NCI-H1417 (cell line): ENCODE results near the gene CLN6.
"Not testable (repeated sequence)": the region's sequence is repeated elsewhere in the genome, so short reads cannot be mapped to it uniquely, and the experiment has no call there.

Source experiments
- DNase-seq, 3 experiments: peaks; one replicate each; lab custom pipeline; 2025; lab: John Stamatoyannopoulos, UW

The CLN6 gene

DNA sequence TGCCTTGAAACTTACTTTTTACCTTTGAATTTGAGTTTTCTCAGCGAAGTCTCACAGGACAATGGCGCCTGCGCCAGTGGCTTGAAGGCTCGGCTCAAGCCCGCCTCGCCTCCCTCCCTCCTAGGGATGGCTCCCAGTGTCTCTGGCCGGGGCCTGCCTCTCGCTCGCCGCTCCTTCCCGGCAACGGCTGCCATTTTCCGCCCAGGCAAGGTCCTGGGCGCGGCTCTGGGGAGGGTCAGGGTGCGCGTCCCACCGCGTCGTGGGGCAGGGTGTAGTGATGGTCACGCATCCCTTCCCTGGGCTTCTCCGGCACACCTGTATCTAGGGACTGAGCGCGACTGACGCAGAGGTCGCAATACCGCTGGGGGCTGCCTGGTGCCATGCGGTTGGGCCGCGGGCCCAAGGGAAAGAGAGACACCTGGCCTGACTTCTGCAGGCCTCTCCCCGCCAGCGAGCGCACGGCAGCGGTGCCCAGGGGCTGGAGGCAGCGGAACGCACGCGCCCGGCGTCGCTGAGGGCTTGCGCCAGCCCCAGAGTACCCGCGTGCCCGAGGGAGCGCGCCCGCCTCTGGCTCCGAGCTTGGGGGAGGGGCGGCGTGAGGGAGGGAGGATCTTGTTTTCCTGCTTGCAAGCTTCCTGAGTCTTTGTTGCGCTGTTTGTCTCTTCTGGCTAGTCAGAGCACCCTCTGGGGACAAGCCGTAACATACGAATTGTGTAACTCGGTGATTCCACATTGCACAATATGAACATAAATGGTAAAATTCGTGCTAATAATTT lies 27.3 kb upstream of the CLN6 start:
- DNase-seq = peak; percentile 85 to 98 (median 96)

DNA sequence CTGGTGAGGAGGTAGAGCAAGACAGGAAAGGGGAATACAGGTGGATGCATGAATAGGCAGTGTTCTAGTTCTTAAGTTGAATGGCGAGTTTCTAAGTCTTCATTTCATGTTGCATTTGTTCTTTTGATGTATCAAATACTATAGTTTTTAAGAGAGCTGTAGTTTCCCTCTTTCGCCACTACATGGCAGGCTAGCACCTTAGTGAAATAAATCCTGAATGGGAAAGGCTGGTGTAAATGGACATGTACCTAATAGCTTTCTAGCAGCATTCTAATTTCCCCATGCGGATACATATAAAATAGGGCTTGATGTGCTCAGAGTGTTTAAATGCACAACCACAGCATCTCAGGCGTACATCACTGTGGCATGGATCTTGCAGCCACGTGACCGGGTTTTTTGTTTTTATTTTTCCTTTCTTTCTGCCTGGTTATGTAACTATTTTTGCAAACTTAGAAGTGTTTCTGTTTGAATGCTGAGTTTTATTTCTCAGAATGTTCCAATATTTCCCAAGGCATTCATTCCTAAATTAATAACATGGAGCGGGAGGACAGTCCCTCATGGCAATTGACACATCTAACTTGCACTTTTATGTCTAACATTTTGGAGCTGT lies 23.5 kb upstream of the CLN6 start:
- peak; percentile 68 to 90 (median 75) for DNase-seq

DNA sequence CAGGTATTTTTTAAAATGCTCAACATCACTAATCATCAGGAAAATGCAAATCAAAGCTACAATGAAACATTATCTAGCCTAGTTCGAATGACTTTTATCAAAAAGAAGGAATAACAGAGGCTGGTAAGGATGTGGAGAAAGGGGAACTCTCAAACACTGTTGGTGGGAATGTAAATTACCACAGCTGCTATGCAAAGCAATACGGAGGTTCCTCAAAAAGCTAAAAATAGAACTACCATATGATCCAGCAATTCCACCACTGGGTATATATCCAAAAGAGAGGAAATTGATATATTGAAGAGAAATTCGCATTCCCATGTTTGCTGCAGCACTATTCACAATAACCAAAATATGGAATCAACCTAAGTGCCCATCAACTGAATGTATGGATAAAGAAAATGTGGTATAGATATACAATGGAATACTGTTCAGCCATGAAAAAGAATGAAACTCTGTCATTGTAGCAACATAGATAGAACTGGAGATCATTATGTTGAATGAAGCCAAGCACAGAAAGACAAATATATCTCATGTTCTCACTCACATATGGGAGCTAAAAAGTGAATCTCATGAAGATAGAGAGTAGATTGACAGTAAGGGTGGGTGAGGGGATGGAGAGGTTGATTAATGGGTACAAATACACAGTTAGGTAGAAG lies 19.7 kb upstream of the CLN6 start:
- DNase-seq = no peak

DNA sequence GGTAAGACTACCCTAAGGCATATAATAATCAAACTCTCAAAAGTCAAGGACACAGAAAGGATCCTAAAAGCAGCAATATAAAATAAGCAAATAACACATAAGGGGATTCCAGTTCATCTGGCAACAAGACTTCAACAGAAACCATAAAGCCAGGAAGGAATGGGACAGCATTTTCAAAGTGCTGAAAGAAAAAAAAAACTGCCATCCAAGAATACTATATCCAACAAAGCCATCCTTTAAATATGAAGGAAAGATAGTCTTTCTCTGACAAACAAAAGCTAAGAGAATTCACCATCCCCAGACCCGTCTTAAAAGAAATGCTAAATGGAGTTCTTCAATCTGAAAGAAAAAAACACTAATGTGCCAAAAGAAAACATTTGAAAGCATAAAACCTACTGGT lies 14.7 kb upstream of the CLN6 start:
- DNase-seq = no peak

DNA sequence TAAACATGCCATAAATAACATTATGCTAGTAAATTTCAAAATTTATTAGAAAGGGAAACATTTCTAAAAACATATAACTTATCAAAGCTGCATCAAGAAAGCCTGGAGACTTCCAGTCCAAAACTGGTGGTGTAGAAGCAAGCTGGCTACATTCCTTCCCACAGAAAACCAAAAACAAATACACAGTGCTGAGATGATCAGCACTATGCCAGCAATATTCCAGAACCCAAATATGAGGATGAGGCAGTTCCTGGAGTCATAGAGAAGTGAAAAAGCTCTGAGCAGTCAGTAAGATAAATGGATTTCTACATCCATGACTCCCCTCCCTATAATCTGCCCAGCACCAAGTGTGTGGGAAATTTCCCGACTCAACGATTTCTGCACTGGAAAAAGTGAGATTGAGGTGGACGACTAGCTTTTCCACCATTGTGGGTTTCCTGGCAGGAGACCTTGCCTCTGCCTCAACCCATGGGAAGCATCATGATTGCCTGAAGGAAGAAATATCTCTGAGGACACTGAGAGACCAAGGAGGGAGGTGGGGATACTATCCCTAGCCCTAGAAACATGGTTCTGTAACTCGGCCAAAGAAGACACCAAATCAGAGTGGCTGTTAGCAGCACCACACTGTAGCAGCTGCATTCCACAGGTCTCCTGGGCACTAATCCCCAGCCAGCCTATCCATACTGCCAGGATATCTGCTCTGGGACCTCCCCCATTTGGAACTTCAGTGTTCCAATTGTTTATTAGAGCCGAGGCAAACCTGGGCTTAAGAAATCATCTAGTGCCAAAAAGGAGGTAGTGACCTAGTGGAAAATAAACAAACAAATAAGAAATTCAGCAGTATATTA lies 11.8 kb upstream of the CLN6 start:
- no peak for DNase-seq

DNA sequence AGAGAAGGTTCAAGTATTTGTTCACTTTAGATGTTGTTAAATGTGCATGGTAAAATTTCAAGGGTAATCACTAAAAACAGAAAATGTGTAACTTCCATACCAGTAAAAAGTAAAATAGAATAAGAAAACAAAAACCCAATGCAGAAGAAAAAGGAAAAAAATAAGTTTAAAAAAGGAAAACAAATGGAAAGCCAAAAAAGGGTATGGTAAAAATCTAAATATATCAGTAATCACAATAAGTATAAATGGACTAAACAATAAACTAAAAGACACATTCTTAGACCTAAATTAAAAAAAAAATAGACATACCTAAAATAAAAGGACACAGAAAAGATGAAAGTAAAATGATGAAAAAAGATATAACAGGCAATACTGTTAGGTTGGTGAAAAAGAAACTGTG lies 9.5 kb upstream of the CLN6 start:
- no peak for DNase-seq

DNA sequence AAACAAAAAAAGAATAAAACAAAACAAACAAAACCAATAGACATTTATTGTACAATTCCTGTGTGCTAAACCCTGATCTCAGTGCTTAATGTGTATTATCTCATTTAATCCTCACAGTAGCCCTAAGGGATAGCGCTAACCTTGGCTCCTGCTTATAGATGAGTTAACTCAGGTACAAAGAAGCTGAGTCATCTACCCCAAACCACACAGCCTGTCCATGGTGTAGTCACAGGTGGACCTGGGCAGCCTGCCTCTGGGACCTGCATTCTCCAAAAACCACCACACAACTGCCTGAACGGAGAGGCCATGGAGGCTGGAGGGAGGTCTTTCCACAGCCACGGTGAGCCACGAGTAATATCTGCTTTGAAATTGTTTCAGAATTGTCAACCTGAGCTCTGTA lies 5.5 kb upstream of the CLN6 start:
- DNase-seq = no peak

DNA sequence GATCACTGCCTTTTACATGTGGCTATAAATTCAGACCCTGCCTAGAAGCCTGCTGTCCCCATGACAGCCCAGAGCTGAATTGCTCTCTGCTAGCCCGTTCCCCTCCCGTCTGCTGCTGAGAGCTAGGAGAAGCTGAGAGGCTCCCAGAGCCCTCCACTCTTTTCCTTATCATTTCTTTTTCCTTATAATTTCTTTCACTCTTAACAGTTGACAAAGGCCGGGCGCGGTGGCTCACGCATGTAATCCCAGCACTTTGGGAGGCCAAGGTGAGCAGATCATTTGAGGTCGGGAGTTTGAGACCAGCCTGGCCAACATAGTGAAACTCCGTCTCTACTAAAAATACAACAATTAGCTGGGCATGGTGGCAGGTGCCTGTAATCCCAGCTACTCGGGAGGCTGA lies 5.0 kb upstream of the CLN6 start:
- DNase-seq = not testable (repeated sequence)

DNA sequence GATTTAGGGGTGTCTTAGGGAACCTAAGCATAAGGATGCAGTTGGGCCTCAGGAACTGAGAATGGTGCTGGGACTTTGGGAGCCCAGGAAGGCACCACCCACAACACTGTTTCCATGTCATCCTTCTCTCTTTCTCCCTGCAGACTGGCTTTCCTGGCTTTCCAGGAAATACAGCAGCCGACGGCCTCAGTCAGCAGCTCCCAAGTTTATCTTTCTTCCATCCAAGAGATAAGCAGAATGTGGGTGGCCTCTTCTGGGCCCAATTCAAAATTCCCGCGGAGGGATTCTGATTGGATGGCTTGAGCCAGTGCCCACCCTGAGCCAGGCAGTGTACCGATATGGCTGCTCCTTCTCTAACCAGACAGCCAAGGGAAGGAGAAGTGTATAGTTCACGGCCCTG lies 4.5 kb upstream of the CLN6 start:
- no peak for DNase-seq

DNA sequence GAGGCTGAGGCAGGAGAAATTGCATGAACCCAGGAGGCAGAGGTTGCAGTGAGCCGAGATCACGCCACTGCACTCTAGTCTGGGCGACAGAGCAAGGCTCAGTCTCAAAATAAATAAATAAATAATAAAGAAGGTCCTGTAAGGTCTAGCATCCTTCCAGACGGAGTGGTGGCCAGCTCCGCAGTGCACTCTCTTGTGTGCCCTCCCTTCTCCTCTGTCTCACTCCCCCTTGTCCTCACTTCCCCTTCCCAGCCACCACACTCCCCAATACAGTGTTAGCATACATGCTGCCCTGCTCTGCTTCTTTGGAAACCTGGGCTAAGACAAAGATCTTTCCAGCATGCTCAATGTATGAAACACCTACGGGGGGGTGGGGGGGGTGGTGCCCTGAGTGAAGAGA lies 3.4 kb upstream of the CLN6 start:
- DNase-seq = no peak

DNA sequence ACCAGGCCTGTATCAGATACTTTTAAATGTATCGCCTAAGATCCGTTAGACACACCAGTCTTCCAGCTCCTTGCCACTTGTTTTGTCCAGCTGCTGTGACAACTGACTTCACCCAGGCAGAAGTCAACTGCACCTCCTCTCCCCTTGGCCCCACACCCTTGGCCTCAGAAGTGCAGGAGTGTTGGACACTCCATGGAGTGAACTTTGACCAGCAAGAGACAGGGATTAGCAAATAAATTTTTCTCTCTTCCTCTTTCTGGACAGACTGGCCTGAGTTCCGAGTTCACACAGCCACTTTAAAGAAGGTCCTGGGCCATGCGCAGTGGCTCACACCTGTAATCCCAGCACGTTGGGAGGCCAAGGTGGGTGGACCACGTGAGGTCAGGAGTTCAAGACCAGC lies 2.9 kb upstream of the CLN6 start:
- no peak for DNase-seq

DNA sequence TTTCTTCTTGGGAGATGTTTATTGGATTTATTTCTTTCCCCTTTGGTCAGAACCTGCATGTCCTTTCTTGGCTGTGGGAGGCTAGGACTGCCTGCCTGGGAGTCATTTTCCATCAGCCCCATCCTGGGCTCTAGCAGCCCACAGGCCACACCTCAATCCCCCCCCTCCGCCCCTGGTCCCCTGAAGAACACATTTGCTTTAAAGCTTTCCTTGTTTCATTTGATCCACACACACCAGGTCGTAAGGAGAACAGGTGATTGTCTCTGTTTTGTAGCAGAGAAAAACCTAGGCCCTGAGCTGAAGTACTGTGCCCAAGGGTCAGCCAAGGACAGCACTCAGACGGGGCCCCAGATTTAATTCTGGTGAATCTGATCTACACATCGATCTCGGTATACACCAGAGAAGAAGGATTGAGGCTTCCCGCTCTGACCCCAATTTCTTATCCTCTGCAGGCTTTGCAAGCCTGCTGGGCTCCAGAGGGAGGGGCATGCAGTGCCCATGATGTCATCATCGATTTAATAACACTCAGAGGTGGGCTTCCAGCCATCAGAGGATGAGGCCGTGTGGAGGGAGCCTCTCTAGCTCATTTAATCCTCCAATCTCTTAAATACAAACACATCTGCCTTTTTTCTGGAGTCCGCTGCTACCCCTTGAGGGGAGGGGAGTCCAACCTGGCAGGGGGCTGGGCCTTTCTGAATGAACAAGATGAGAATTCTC lies 1.7 kb upstream of the CLN6 start:
- DNase-seq = no peak

DNA sequence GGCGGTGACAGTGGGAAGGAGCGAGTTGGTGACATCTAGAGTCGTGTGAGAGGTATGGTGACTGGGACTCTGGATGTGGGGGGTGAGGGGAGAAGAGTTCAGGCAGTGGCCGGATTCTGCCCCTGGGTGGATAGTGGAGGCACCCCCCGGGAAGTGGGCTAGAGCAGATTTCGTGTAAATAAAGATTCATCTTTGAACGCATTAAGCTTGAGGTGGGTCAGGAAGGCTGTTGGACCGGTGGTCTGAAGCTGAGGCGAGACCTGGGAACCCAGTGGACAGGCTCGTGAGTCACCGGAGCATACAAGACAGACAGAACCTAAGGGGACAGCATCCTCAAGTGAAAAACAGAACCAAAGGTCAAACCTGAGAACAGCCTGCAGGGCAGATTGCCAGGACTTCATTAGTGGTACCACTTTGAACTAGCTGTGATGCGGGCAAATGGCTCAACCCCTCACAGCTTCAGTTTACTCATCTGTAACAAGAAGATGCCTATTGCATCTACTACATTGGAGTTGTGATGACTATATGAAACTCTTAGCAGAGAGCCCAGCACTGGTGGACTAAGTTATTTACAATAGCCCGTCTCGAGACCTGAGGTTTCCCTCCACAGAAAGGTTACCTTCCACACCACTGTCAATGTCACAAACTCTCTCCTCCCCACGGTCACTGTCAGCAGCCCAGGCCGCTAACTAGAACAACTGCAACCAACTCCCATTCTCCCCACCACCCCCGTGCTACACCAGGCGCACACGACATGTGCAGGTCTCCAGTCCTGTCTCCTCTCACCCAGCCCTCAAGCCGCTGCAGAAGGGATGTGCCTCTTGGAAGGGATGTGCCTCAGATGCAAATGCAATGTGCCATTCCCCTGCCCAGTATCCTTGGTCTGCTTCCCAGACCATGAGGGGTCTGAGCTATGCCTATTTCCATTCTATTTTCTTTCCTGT lies 901 bp upstream of the CLN6 start:
- DNase-seq = no peak

DNA sequence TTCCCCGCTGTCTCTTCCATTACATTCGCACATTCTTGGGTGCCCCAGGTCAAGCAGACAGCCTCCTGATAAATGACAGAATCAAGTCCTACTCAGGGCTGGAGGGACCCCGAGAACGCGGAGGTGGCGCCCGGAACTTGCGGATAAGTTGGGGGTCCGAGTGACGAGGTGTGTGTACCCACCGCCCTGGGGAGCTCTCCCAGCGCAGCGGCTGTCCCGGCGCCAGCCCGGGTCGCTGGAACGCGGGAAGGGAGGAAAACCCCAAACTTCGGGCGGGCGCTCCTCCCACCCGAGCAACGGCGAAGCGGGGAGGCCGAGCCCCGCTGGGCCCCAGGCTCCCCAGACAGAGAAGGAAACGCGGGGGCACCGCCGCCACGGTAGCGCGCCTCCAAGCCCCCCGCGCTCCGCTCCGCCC lies 550 bp downstream of the CLN6 start:
- DNase-seq = peak in 1 of 3 experiments; percentile 71

DNA sequence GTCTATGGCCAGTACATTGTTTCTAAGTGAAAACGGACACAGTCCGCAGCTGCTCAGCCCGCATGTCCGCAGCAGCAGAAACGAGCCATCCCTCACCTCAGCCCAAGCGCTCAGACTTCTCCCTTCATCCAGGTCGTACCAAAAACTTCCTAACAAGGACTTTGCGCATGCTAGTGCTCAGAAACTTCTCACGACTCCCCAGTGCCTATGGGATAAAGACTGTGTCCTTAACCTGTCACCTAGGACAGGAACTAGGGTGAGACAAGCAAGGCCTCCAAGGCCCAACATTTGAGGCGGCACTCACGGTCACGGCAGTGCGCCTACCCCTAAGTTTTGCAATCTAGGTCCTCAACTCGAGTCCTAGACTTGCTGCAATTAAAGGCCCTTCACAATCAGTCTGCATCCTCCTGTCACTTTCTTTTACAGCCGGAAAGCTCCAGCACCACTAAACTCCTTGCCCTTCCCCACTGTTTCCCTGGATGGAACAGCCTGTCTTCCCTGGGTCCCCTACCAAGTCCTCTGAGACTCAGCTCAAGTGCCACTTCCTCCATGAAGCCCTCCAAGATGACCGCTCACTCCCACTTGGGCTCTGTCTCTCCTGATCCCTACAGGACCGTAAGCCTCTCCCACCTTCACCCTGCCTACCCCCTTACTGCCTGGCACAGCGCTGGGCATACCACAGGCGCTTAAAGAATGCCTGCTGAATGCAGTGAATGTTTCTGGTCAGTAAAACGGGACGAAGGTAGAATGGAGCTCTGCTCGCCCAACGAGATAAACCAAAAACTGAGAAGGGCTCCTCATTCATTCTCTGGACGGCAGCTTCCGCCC lies 1.2 kb downstream of the CLN6 start:
- peak; percentile 7 to 58 (median 56) for DNase-seq

DNA sequence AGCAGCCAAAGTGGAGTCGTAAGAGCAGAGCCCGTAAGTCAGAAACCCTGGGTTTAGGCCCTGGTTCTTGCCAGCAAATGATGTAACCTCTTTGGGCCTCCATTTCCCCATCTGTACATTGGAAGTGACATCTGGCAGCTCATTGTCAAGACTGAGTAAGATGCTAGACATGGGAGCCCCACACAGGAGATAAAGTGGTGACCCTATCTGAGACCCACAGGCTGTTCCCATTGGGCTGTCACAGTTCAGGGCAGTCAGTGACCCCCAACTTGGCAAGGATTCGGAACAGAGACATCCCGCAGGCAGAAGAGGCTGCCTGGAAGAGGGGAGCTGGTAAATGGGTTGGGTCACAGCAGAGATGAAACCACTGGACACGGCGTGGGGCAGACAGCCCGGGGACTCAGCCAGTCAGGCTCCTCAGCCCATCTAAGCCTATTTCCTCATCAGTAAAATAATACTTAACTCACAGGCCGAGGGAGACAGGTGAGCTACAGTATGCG lies 1.8 kb downstream of the CLN6 start:
- DNase-seq = no peak

DNA sequence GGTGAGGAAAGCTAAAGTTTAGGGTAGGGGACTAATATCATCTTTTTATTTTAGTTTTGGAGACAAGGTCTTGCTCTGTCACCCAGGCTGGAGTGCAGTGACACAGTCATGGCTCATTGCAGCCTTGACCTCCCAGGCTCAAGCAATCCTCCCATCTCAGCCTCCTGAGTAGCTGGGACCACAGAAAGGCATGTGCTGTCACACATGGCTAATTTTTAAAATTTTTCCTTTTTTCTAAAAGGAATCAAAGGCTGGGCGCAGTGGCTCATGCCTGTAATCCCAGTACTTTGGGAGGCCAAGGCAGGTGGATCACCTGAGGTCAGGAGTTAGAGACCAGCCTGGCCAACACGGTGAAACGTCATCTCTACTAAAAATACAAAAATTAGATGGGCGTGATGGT lies 4.1 kb downstream of the CLN6 start:
- not testable (repeated sequence) for DNase-seq

DNA sequence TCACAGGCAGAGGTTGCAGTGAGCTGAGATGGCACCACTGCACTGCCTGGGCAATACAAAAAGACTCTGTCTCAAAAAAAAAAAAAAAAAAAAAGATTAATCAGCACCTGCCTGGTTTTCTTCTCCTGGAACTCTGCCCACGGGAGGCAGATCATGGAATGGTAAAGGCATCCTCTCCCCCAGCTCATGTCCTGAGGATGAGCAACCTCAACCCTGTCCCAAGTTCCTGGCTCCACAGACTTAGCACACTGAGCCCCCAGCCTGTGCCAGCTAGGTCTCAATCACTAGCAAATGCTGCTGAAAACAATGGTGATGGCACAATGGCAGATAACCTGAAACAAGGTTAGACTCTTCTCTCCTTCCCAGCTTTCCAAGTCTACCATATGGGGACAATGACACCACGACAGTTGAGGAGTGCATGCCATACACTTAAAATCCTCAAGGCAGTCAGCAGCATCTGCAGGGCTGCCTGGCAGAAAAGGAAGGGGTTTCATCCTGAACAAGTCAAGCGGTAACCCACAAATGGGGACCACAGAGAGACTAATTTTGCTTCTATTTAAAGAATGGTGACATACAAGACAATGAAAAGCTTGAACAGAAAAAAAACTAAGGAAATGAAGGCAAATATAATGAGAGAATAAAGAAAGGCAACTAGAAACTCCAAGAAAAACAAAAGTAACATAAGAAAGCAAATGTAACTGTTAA lies 4.8 kb downstream of the CLN6 start:
- DNase-seq = peak in 2 of 3 experiments; percentile 34 to 57

DNA sequence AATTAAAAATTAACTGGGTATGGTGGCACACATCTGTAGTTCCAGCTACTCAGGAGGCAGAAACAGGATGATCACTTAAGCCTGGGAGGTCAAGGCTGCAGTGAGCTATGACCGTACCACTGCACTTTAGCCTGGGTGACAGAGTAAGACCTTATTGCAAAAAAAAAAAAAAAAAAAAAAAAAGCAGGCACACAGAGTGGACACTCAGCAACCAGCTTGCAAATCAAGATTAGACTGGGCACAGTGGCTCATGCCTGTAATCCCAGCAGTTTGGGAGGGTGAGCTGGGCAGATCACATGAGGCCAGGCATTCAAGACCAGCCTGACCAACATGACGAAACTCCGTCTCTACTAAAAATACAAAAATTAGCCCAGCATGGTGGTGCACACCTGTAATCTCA lies 5.4 kb downstream of the CLN6 start:
- DNase-seq = no peak
